GM21381 (cell line): ENCODE data around the gene EEF2K.
"Not testable (repeated sequence)": the region's sequence is repeated elsewhere in the genome, so short reads cannot be mapped to it uniquely, and the experiment has no call there.

Experiments
- ATAC-seq: cut with Tn5 transposase; IDR thresholded peaks from one replicate; pipeline ENCODE4 v1.9.1; 2021; ENCODE audit warnings: mild to moderate bottlenecking, moderate library complexity; ENCODE audit not compliant: unreplicated experiment

The EEF2K gene

GRCh38 chr16:22292320-22292719, 86.2 kb downstream of the EEF2K start:
- ATAC-seq, result no peak

GRCh38 chr16:22293137-22294106, 87.3 kb downstream of the EEF2K start:
- no peak for ATAC-seq

- ATAC-seq, result no peak
Observed at GRCh38 chr16:22296225-22297113, 90.4 kb downstream of the EEF2K start.

- ATAC-seq, result peak; percentile 79
Observed at GRCh38 chr16:22297114-22297870, 91.2 kb downstream of the EEF2K start, which contains the start of gene POLR3E. Gene POLR3E, plus strand, starts transcription at chr16:22297409. Its CDS starts 5,560 bp downstream, at chr16:22302969.

- ATAC-seq, result peak; percentile 34
Observed at GRCh38 chr16:22297871-22298733, 92.0 kb downstream of the EEF2K start.

GRCh38 chr16:22299036-22299435, 93.0 kb downstream of the EEF2K start:
- no peak for ATAC-seq

GRCh38 chr16:22300427-22301071, 94.5 kb downstream of the EEF2K start:
- ATAC-seq, result no peak

- ATAC-seq, result not testable (repeated sequence)
Observed at GRCh38 chr16:22301423-22301822, 95.3 kb downstream of the EEF2K start.

GRCh38 chr16:22302776-22303363, 96.8 kb downstream of the EEF2K start:
- ATAC-seq, result no peak

GRCh38 chr16:22304411-22304810, 98.3 kb downstream of the EEF2K start:
- no peak for ATAC-seq

- ATAC-seq, result no peak
Observed at GRCh38 chr16:22306788-22307187, 100.7 kb downstream of the EEF2K start.

- no peak for ATAC-seq
Observed at GRCh38 chr16:22307838-22308237, 101.8 kb downstream of the EEF2K start.

- no peak for ATAC-seq
Observed at GRCh38 chr16:22308824-22309520, 102.9 kb downstream of the EEF2K start.

GRCh38 chr16:22311520-22311919, 105.4 kb downstream of the EEF2K start:
- ATAC-seq, result no peak

GRCh38 chr16:22312897-22313781, 107.1 kb downstream of the EEF2K start:
- no peak for ATAC-seq

- ATAC-seq, result no peak
Observed at GRCh38 chr16:22313876-22314470, 107.9 kb downstream of the EEF2K start.
